NCI-H446 treated with DMSO at 0.1 percent for 48 hours (cell line): Measurements from ENCODE around the gene ZBTB16.

ENCODE experiments used
- DNase-seq: peaks from one replicate; lab custom pipeline; 2025; lab: John Stamatoyannopoulos, UW

The ZBTB16 gene

DNA sequence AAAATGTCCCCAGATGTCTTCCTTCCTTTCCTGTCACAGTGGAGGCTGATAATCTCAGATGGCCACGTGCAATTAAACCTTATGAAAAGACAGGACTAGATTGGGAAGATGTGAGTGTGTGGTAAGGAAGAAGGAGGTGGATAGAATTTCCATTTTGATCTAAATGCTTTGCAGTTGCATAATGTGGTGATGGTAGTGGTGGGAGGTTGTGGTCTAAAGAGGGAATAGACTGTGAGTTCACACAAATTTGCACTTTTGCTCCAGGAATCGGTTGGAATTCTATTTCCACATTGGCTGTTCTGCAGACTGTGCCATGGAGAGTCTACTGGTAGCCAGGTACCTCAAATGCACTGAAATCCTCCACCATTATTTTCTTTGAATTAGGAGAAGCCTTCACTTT is 93.3 kb downstream of the ZBTB16 start:
- no peak for DNase-seq

GRCh38 chr11:114153224-114153623 is 93.7 kb downstream of the ZBTB16 start:
- DNase-seq: no peak

DNA sequence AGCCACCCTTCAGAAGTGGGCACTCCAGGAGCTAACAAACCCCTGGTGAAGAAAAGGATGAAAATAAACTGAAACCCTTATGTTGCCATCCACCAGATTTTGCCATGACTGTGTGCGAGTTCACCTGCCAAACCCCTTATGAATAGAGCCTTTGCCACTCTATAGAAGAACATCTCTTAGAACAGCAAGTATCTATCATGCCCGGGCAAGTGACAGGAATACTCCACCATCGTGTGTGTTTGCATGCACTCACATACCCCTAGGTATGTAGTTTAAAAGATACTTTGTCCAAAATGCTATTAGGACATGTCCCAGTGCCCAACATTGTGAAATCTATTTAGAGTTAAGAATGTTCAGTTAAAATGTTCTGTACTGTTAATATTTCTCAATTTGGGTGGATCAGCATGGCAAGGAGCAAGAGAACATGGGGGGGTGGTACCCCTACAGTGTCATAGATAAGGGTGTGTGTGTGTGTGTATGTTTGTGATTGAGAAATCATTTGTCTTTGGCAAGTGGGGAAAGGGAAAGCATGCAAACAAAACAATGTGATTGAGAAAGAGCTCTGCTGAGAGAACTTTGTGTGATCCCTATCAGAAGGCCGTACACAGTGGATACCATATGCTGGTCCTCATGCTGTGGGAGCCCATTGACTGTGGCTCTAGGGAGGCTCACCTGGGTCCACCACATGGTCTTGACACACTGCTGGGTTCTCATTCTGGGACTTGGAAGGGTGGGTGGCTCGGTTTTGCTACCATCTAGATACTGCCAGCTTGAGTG is 94.9 kb downstream of the ZBTB16 start:
- no peak for DNase-seq

- DNase-seq: no peak
Observed at GRCh38 chr11:114155116-114155515, 95.6 kb downstream of the ZBTB16 start.

DNA sequence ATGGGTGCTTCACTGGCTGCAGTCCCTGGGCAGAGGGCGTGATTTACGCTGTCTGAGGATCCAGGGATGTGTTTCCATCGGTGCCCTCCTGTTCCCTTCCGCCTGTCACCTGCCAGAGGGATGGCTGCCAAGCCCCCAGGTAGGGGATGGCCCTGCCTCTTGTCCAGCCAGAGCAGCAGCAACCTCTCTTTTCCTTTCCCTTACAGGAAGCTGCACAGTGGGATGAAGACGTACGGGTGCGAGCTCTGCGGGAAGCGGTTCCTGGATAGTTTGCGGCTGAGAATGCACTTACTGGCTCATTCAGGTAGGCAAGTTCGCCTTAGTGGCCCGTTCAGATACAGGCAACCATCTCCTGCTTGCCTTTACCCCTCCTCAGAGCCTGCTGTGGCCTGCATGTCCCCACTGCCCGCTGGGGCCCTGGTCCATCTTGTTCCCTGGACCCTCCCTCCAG is 96.6 kb downstream of the ZBTB16 start:
- DNase-seq: no peak

GRCh38 chr11:114156782-114157181 is 97.3 kb downstream of the ZBTB16 start:
- no peak for DNase-seq

DNA sequence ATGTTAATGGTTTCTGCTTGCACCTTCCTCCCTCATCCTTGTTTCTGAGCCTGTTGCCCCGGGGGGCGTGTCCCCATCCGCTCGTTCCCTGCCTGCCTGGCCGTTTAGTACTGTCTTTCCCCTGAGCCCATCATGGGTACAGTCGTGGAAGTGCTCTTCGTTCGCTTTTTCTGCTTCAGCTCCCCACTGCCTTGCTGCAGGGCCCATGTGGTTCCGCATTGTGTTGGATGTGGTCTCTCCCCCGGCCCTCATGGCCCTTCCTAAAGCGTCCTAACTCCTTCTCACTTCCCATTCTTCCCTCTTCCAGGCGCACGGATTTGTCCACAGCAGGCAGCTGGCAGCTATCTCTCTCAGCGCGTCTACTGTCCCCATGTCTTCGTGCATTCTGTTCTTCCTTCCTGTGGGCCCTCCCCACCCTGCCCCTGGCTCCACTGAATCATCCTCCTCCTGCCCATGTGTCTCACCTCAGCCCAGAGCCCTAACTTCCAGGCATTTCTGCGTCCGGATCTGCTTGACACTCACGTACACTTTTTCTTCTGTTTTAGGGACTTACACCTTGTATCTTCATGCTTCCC is 98.1 kb downstream of the ZBTB16 start:
- DNase-seq: no peak

DNA sequence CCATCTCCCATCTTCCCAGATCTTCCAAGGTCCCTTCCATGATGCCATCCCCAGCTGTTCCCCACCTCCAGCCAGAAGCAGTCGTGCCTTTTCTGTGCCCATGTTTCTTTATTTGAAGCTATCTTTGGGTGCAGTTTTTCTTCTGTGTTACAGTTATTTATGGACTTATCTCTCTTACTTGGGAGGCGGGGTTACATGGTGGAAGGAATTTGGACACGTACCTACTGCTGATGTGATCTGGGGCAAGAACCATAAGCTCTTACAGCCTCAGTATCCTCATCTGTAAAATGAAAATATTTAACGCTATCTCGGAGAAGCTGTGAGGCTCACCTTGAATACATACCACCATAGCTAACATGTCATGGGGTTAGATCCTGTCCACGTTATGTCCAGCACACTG is 98.9 kb downstream of the ZBTB16 start:
- no peak for DNase-seq

GRCh38 chr11:114158886-114159285 is 99.4 kb downstream of the ZBTB16 start:
- DNase-seq: no peak

DNA sequence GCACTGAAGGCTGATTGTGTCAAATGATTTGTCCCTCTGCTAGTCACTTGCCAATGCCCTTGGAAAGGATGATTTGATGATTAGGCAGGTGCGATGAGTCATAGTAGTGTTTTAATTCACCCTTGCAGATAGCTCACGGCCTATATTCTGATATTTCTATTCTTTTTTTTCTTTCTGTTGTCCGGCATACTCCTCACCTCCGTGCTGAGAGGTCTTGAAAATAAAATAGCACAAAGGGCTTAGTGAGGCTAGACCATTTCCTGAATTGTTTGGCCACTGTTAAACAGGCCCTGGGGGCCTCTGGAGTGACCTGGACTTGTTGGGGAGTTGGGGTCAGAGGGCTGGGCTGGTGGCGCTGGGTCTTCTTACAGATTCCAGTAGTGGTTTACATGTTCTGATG is 99.8 kb downstream of the ZBTB16 start:
- no peak for DNase-seq

DNA sequence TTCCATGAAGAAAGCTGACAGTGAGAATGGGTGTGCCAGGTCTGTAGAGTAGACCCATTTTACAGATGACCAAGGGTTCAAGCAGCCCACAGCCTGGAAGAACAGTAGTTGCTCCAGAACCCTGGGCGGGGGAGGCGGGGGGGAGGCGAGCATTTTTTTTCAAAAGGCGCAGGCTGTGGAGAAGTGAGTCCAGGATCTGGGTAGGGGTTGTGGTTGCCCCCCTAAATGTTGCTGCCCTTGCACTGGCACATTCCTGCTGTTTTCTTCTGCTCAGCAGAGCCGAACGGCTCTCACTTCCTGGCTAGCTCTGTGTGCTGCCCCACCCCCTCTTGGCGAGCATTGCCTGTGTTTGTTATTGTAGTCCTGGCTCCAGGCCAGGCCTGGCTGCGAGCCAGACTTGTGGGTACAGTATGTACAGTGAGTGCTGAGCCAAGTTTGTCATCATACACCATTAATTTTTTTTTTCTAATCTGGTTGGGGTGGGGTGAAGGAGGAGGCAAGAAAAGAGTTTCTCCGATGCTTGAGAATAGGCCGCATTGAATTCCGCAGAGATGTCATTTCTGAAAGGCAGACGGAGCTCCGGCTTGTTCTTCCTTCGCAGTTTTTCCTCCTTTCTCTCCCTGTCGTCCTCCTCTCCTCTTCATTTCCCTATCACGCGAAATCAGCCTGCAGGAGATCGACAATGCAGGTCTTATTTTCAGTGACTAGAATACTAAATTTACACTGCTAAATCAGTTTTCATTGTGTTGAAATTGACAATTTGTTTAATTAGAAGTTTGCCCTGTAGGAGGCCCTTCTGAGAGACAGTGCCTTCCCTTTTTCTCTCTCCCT is 100.5 kb downstream of the ZBTB16 start:
- DNase-seq: peak; percentile 96

- no peak for DNase-seq
Observed at GRCh38 chr11:114160894-114161293, 101.4 kb downstream of the ZBTB16 start.

- DNase-seq: no peak
Observed at GRCh38 chr11:114161486-114162250, 102.2 kb downstream of the ZBTB16 start.

DNA sequence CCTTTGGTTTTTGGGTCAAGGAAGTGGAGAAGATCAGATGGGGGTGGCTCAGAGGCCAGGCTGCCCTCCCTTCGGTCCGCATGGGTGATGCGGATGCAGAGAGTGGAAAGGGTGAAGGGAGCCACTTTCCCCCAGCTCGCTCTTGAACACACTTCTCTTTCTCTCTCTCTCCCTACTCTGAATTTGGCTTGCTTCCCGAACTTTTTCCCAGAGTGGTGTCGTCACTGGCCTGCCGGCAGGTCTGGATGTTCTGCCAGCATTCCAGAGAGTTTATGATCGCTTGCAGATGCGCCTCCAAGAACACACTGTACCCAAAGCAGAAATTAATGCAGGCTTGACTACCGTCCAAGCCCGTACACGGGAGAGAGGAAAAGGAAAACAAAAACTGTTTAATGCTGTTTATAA is 103.2 kb downstream of the ZBTB16 start:
- peak; percentile 97 for DNase-seq

- no peak for DNase-seq
Observed at GRCh38 chr11:114163229-114163631, 103.7 kb downstream of the ZBTB16 start.

DNA sequence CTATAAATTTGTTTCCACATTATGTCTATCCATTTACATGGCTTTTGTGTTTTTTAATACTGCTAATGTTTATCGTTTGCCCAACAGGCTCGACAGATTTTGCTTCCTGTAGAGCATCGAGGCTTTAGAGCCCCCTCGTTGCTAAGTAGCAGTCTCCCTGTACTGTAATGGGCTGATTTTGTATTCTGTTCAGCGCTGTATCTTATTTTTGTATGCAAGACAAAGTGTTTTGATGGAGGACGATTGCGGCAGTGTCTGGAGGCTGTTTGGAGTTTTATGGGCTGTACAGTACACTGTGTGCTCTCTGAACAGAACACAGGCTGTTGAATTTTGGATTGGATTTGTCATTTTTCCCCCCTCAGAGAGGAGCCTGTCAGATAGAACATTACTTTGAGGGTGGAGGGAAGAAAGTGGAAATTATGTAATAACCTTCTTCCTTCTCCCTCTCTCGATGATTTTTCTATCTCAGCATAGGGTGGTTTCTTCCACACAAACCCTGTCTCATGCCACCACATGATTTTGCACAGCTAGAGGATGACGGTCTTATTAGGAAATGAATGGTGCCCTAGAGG is 104.4 kb downstream of the ZBTB16 start:
- no peak for DNase-seq

GRCh38 chr11:114164546-114164945 is 105.0 kb downstream of the ZBTB16 start:
- DNase-seq: no peak

- no peak for DNase-seq
Observed at GRCh38 chr11:114165326-114166230, 106.1 kb downstream of the ZBTB16 start.

- no peak for DNase-seq
Observed at GRCh38 chr11:114166362-114166761, 106.9 kb downstream of the ZBTB16 start.

DNA sequence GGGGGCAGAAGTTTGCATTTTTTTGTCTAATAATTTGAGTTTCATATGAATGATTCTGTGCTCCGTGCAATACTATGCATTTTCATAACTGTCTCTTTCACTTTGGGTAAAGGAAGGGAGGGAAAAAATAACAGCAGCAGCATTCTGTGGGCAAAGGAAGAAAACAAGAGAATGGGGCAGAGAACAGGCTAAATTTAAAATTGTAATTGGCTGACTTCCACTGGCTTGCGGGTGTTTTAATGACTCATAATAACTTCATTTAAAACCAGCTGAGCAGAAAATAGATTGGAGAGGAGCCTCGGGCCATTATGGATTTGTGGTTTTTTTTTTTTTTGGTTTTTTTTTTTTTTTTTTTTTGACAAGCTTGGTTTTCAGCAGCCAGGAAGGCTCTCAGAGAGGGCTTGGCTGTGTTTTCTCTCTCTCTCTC is 107.4 kb downstream of the ZBTB16 start:
- DNase-seq: peak; percentile 92

DNA sequence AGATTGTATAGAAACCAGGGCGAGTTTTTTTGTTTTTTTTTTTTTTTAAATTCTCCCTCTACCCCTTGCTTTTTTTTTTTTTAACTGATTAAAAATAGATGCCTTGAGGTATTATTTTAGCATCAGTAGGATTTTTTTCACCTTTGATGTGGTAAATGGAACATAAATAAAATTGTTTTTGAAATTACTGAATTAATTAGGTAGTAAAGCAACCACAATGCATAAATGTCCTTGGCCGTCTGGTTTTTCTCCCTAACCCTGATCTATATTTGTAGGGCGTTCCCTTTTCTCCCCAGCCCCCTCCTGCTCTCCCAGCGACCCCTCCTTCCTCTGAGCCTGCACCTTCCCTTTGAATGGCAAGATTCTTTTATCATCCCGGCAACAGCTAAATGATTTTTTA is 107.8 kb downstream of the ZBTB16 start:
- no peak for DNase-seq
